ENCODE results near the gene SYT2. TPM values are rescaled to one million over a fixed set of nuclear protein-coding genes. Genes with fewer than 3 reads are reported as not detected.

The SYT2 gene
- total and polyA plus RNA-seq, 9 of the 15 experiments (the other 6 are each of a cell fraction or from before 2014, with no cell fraction given): not detected

DNA sequence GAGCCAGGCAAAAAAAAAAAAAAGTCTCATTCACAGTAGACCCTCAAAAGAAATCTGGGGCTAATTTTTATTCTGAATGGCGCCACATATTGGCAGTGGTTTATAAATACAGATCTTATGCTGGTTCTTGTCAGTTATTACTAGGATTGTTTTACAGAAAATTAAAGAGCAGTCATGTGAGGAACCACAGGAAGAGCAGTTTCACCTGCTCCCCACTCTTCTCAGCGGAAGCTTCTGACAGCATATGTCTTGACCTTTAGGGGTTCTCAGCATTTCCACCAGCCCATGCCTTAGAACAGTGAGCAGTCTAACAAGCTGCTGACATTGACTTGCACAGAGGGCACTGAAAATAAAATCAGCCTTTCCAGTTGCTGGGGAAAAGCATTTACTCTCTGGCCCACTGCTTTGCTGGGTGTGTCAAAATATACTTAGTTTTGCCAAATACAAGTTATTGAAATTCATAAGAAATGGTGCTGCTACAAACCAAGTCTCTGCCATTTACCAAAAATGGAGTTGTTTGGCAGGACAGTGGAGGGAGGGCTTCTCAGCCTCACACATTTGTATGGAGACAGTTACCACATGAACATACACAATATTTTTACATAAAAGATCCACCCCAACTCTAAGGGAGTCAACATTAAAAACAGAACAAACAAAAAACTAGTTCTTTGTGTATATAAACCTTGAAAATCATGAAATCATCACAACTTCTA, 144.2 kb downstream of the SYT2 start (continued):
- TF ChIP-seq POLR3A (IDR thresholded peaks at IDR 0.05; ENCODE audit: borderline replicate concordance, extremely low read depth, insufficient read depth, insufficient read length) (no peak), ZNF431 (CRISPR knock-in tag; IDR thresholded peaks at IDR 0.05) (no peak), POLR2A (conservative IDR thresholded peaks at IDR 0.05) (no peak), NCOR1 (IDR thresholded peaks at IDR 0.05) (no peak), ZNF436 (CRISPR knock-in tag; IDR thresholded peaks at IDR 0.05) (no peak), RAD21 (CRISPR knock-in tag; conservative IDR thresholded peaks at IDR 0.05 in 1 of 2, IDR thresholded peaks at IDR 0.05 in 1 of 2) (peak in 1 of 2 experiments; percentile 20; a peak in 1 of 4 replicates)

DNA sequence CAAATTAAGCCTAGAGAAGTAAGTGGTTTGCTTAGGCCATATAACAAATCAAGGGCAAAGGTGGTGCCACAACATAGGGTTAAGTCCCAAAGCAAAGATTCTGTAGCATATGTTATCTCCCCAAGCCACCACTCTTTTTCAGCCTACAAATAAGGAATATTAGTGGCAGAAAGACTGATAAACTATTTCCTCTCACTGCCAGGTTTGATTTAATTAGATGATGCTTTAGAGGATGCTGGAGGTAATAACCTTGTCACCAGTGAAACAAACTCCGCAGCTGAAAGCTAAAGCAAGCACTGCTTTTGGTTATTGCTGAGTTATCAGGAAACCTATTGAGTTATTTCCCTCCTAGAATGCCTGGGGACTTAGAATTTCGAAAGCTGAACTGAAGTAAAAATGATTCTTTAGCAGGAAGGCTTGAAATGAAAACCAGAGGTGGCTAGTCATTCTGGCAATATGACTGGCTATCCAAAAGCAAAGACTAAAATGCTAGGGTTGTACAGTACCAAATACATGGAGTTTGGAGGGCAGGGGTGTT, 145.2 kb downstream of the SYT2 start:
- H3K36me3 ChIP-seq (ENCODE audit: control insufficient read depth, insufficient read depth, low read length): peaks cover 45% of the 10 kb centered on the region; the same call in 2 of the 3 replicates
- intact Hi-C loops (cut with micrococcal nuclease) (no loop called here), in situ Hi-C loops (cut with MboI) (loop anchor here (5.0 kb wide), 1 partner anchor 58 kb away; no protein-coding TSS in a partner anchor)
- ATAC-seq (no peak), FAIRE-seq (no peak), DNase-seq (ENCODE audit: extremely low read depth in 1 of 4, low spot score in 3 of 4) (no peak)
- no peak overlapping the region for H3K4me2 ChIP-seq (ENCODE audit: insufficient read depth, low read length)
- no peak overlapping the region for H3K27ac ChIP-seq (ENCODE audit: extremely low read depth, low read depth, low read length)
- H2AFZ ChIP-seq (ENCODE audit: low read depth, low read length): no peak overlapping the region
- H3K9ac ChIP-seq (ENCODE audit: insufficient read depth in 1 of 2, low read depth in 2 of 2, low read length in 2 of 2): no peak overlapping the region
- H3K4me3 ChIP-seq: no peak overlapping the region
- H3K9me1 ChIP-seq (ENCODE audit: control insufficient read depth, insufficient read depth, low read length): no peaks in the 10 kb centered on the region
- no peak for TF ChIP-seq FOXP1 (CRISPR knock-in tag; IDR thresholded peaks at IDR 0.05)
- TF ChIP-seq SLC30A9 (CRISPR knock-in tag; IDR thresholded peaks at IDR 0.05): no peak
- TF ChIP-seq, protein P1, sequence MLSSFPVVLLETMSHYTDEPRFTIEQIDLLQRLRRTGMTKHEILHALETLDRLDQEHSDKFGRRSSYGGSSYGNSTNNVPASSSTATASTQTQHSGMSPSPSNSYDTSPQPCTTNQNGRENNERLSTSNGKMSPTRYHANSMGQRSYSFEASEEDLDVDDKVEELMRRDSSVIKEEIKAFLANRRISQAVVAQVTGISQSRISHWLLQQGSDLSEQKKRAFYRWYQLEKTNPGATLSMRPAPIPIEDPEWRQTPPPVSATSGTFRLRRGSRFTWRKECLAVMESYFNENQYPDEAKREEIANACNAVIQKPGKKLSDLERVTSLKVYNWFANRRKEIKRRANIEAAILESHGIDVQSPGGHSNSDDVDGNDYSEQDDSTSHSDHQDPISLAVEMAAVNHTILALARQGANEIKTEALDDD (IDR thresholded peaks at IDR 0.05): 0 out of 2 replicates have a peak, but pooled peaks have one; percentile 22
- POLR2A ChIA-PET: interaction anchor here (1.1 kb wide), 1 partner anchor 11 kb away, joined by 3 read pairs; no protein-coding TSS in a partner anchor
- H4K20me1 ChIP-seq (replicated peaks; ENCODE audit: control insufficient read depth, insufficient read depth, low read length): no peaks in the 10 kb centered on the region
- no peaks in the 10 kb centered on the region for H3K79me2 ChIP-seq (ENCODE audit: control insufficient read depth, insufficient read depth, low read length)
- no TSS peak for BruUV-seq (replicated peaks)
- no peaks in the 10 kb centered on the region for H3K4me1 ChIP-seq (replicated peaks in 1 of 2; ENCODE audit: control insufficient read depth in 2 of 2, insufficient read depth in 2 of 2, low read length in 2 of 2)
- H3K9me3 ChIP-seq (replicated peaks; ENCODE audit: control insufficient read depth, insufficient read depth, low read depth, low read length): no peaks in the 10 kb centered on the region
- CTCF ChIA-PET (ENCODE audit: low intra/inter-chr PET ratio): no interaction called here
- 76% methylated on average over 2 of the region's 2 CpGs for WGBS (ENCODE audit: insufficient coverage, low coverage, missing lambda C conversion rate)
- no peaks in the 10 kb centered on the region for H3K27me3 ChIP-seq (ENCODE audit: control insufficient read depth in 2 of 2, insufficient read depth in 2 of 2, low read length in 2 of 2)
